H1 (cell line): ENCODE results near the gene N4BP3. TPM values are rescaled to one million over a fixed set of nuclear protein-coding genes. Genes with fewer than 3 reads are reported as not detected.

Source experiments
- CTCF ChIA-PET: fragments of 300-600 bp; sonication (Branson Sonifier 250); formaldehyde crosslinking; loops from one replicate; lab custom pipeline; 2021; ENCODE audit not compliant: partially characterized antibody; lab: Charles Lee
- POLR2A ChIA-PET: fragments of 300-600 bp; sonication (Branson Sonifier 250); formaldehyde crosslinking; loops from one replicate; lab custom pipeline; 2021; ENCODE audit warnings: inconsistent platforms; ENCODE audit not compliant: partially characterized antibody; lab: Charles Lee
- DNase-seq, 2 experiments: peaks; one replicate each; pipeline versions ENCODE4 v3.0.0 to v3.0.0-alpha.2; 2010 to 2022; ENCODE audit warnings: low spot score in 2 of 2, low read depth in 1 of 2, mixed read lengths in 1 of 2
- FAIRE-seq: peaks from 2 replicates; lab custom pipeline; 2011; peaks lifted over from hg19 to GRCh38; lab: Jason Lieb, UNC
- H2AFZ ChIP-seq: 2 replicates; pipeline ENCODE4 v1.8.1; 2012; ENCODE audit warnings: low read length, inconsistent platforms
- H2AK5ac ChIP-seq: 2 replicates; pipeline ENCODE4 v1.6.1; 2013; ENCODE audit warnings: low read depth, low read length
- H2BK120ac ChIP-seq: replicated peaks from 2 replicates; pipeline ENCODE3; 2013; ENCODE audit warnings: low read depth, low read length, inconsistent platforms
- H2BK12ac ChIP-seq: 2 replicates; pipeline ENCODE4 v1.6.1; 2013; ENCODE audit warnings: low read depth, low read length
- H2BK15ac ChIP-seq: 2 replicates; pipeline ENCODE4 v1.6.1; 2013; ENCODE audit warnings: low read length
- H2BK20ac ChIP-seq: 2 replicates; pipeline ENCODE4 v1.6.1; 2013; ENCODE audit warnings: low read length
- H2BK5ac ChIP-seq: 2 replicates; pipeline ENCODE4 v1.6.1; 2013; ENCODE audit warnings: low read depth, low read length
- H3K14ac ChIP-seq: 2 replicates; pipeline ENCODE4 v1.6.1; 2013; ENCODE audit warnings: inconsistent platforms; ENCODE audit not compliant: insufficient read length
- H3K18ac ChIP-seq: 2 replicates; pipeline ENCODE4 v1.6.1; 2013; ENCODE audit warnings: low read length; ENCODE audit errors: extremely low read depth
- H3K23ac ChIP-seq: 2 replicates; pipeline ENCODE4 v1.6.1; 2013; ENCODE audit warnings: inconsistent platforms; ENCODE audit not compliant: insufficient read length
- H3K23me2 ChIP-seq: 2 replicates; pipeline ENCODE4 v1.6.1; 2013; ENCODE audit warnings: low read depth, low read length
- H3K27ac ChIP-seq: 2 replicates; pipeline ENCODE4 v1.6.1; 2011; ENCODE audit warnings: low read depth, low read length, inconsistent platforms
- H3K27me3 ChIP-seq, 4 experiments: replicated peaks in 1 of 4; 1 replicate in 1 of 4; 2 replicates in 3 of 4; pipeline versions ENCODE4 v1.6.1 to v1.8.1; 2011 to 2013; ENCODE audit warnings: low read length in 3 of 4, mild to moderate bottlenecking in 3 of 4, inconsistent platforms in 2 of 4, mixed read lengths in 2 of 4, moderate library complexity in 1 of 4; ENCODE audit not compliant: control insufficient read depth in 3 of 4, insufficient read depth in 3 of 4; ENCODE audit errors: extremely low read depth in 1 of 4
- H3K36me3 ChIP-seq, 4 experiments: 2 replicates each; pipeline versions ENCODE4 v1.6.1 to v1.8.1; 2011 to 2013; ENCODE audit warnings: mild to moderate bottlenecking in 4 of 4, low read length in 3 of 4, moderate library complexity in 2 of 4, control low read depth in 1 of 4, inconsistent platforms in 1 of 4; ENCODE audit not compliant: insufficient read depth in 4 of 4, control insufficient read depth in 2 of 4
- H3K4ac ChIP-seq: replicated peaks from 2 replicates; pipeline ENCODE3; 2013; ENCODE audit warnings: low read length, low read depth, mixed read lengths, inconsistent platforms; ENCODE audit not compliant: insufficient read length
- H3K4me1 ChIP-seq, 4 experiments: replicated peaks in 1 of 4; 1 replicate in 1 of 4; 2 replicates in 3 of 4; pipeline versions ENCODE4 v1.6.1 to v1.8.1; 2011 to 2013; ENCODE audit warnings: low read length in 3 of 4, inconsistent platforms in 2 of 4, mixed read lengths in 1 of 4; ENCODE audit not compliant: insufficient read depth in 4 of 4, control insufficient read depth in 3 of 4
- H3K4me2 ChIP-seq, 2 experiments: 2 replicates each; pipeline versions ENCODE4 v1.6.1 to v1.8.1; 2011 to 2013; ENCODE audit warnings: low read depth in 2 of 2, low read length in 2 of 2, control low read depth in 1 of 2, inconsistent platforms in 1 of 2, mild to moderate bottlenecking in 1 of 2; ENCODE audit not compliant: insufficient read depth in 1 of 2
- H3K4me3 ChIP-seq, 4 experiments: fragments of 200-600, 300-600 bp in 1 of 4; sonication (generic), shearing (Covaris generic), sonication (Bioruptor Twin) in 1 of 4; 2 replicates each; pipeline versions ENCODE4 v1.5.1 to v1.8.1; 2011 to 2016; ENCODE audit warnings: low read length in 4 of 4, low read depth in 3 of 4, control low read depth in 2 of 4, inconsistent platforms in 2 of 4, mild to moderate bottlenecking in 2 of 4, mixed read lengths in 1 of 4, moderate library complexity in 1 of 4; ENCODE audit not compliant: insufficient read depth in 2 of 4; ENCODE audit errors: extremely low read depth in 1 of 4
- H3K56ac ChIP-seq: replicated peaks from 2 replicates; pipeline ENCODE3; 2013; ENCODE audit warnings: low read depth, mild to moderate bottlenecking, mixed read lengths, low read length, inconsistent platforms; ENCODE audit not compliant: insufficient read length
- H3K79me1 ChIP-seq: 2 replicates; pipeline ENCODE4 v1.6.1; 2013; ENCODE audit warnings: low read depth, low read length, control low read depth
- H3K79me2 ChIP-seq, 2 experiments: 2 replicates each; pipeline versions ENCODE4 v1.6.1 to v1.8.1; 2012 to 2013; ENCODE audit warnings: low read length in 2 of 2, mild to moderate bottlenecking in 2 of 2, inconsistent platforms in 1 of 2; ENCODE audit not compliant: insufficient read depth in 2 of 2, control insufficient read depth in 1 of 2
- H3K9ac ChIP-seq, 4 experiments: replicated peaks in 1 of 4; 1 replicate in 1 of 4; 2 replicates in 3 of 4; pipeline versions ENCODE4 v1.6.1 to v1.8.1; 2011 to 2013; ENCODE audit warnings: low read depth in 3 of 4, low read length in 3 of 4, control low read depth in 2 of 4, mild to moderate bottlenecking in 2 of 4, moderate library complexity in 2 of 4, inconsistent platforms in 1 of 4; ENCODE audit errors: extremely low read depth in 1 of 4
- H3K9me3 ChIP-seq, 2 experiments: 2 replicates each; pipeline versions ENCODE4 v1.6.1 to v1.8.1; 2012 to 2013; ENCODE audit warnings: mild to moderate bottlenecking in 2 of 2, moderate library complexity in 2 of 2, control low read depth in 1 of 2, inconsistent platforms in 1 of 2, low read depth in 1 of 2, low read length in 1 of 2, mixed read lengths in 1 of 2; ENCODE audit not compliant: insufficient read depth in 2 of 2
- H4K20me1 ChIP-seq, 2 experiments: replicated peaks in 1 of 2; 2 replicates each; pipeline versions ENCODE3 to v1.8.1; 2011 to 2013; ENCODE audit warnings: inconsistent platforms in 2 of 2, low read length in 2 of 2, mild to moderate bottlenecking in 1 of 2; ENCODE audit not compliant: insufficient read depth in 2 of 2, control insufficient read depth in 1 of 2
- H4K5ac ChIP-seq: 2 replicates; pipeline ENCODE4 v1.6.1; 2013; ENCODE audit warnings: low read length, low read depth, mixed read lengths, inconsistent platforms; ENCODE audit not compliant: insufficient read length
- H4K8ac ChIP-seq: 2 replicates; pipeline ENCODE4 v1.8.0; 2013; ENCODE audit warnings: mild to moderate bottlenecking, moderate library complexity, low read length, inconsistent platforms; ENCODE audit not compliant: insufficient read depth; ENCODE audit errors: extremely low read depth
- H4K91ac ChIP-seq: replicated peaks from 2 replicates; pipeline ENCODE3; 2013; ENCODE audit warnings: low read length, mixed read lengths, inconsistent platforms; ENCODE audit not compliant: insufficient read length
- ASH2L ChIP-seq: fragments of 200-600, 300-600 bp; sonication (generic); IDR thresholded peaks from one replicate; pipeline ENCODE4 v1.7.1; 2017; ENCODE audit warnings: low read length
- EZH2 ChIP-seq: fragments of 200-600 bp; sonication (generic); IDR thresholded peaks from 2 replicates; pipeline ENCODE4 v1.7.1; 2012; ENCODE audit warnings: low read depth, mild to moderate bottlenecking, moderate library complexity, low read length, inconsistent platforms; ENCODE audit not compliant: severe bottlenecking
- GABPA ChIP-seq: IDR thresholded peaks from 2 replicates; pipeline ENCODE4 v1.6.1; 2011; ENCODE audit warnings: mild to moderate bottlenecking, low read length, moderate library complexity, borderline replicate concordance; ENCODE audit not compliant: insufficient read depth
- KDM5A ChIP-seq: fragments of 200-600 bp; IDR thresholded peaks from 2 replicates; pipeline ENCODE4 v1.7.1; 2012; ENCODE audit warnings: mild to moderate bottlenecking, low read length, inconsistent platforms, mixed read lengths
- SIN3A ChIP-seq, 2 experiments: IDR thresholded peaks in 1 of 2; conservative IDR thresholded peaks in 1 of 2; 2 replicates each; pipeline ENCODE4 v1.6.1; 2011 to 2012; ENCODE audit warnings: low read length in 2 of 2, improper control_type of control experiment in 1 of 2, low read depth in 1 of 2, mild to moderate bottlenecking in 1 of 2
- SRF ChIP-seq: IDR thresholded peaks from 2 replicates; pipeline ENCODE4 v1.6.1; 2011; ENCODE audit warnings: mild to moderate bottlenecking, low read depth, low read length, moderate library complexity
- WGBS, 2 experiments: shearing (Covaris generic) in 1 of 2; methylation state at CpG; one replicate each; pipeline versions ENCODE4 v1.1.6 to v1.1.7; 2013 to 2015; ENCODE audit warnings: low lambda C conversion rate in 2 of 2, mixed read lengths in 2 of 2, inconsistent platforms in 1 of 2, low coverage in 1 of 2, missing lambda C conversion rate in 1 of 2; ENCODE audit not compliant: insufficient replicate concordance in 2 of 2, insufficient coverage in 1 of 2, insufficient read length in 1 of 2; ENCODE audit errors: extremely low coverage in 1 of 2, missing lambda C conversion rate in 1 of 2; 5-methylcytosine and 5-hydroxymethylcytosine counted together
- polyA plus RNA-seq, 7 experiments: library from polyadenylated mRNA; depleted of rRNA in 3 of 7; stranded (reverse) in 5 of 7; unstranded in 2 of 7; fragments of >200 nt in 5 of 7; fragments of 200-250 nt in 2 of 7; gene quantifications; 1 replicate in 5 of 7; 2 replicates in 1 of 7; 4 replicates in 1 of 7; pipeline versions ENCODE4 v1.2.1 to v1.2.3, GENCODE V29; 2011 to 2013; ENCODE audit warnings: missing spikeins in 2 of 7, mixed read lengths in 2 of 7
- total RNA-seq: library from RNA; stranded (reverse); fragmentation: NEBNext Ultra II Directional; extraction: Animal tissue kit (Norgen Biotek cat#: 25700); gene quantifications from 2 replicates; pipeline ENCODE4 v1.2.1, GENCODE V29; 2021

Gene N4BP3
- total and polyA plus RNA-seq, 2 of the 8 experiments (the other 6 are each of a cell fraction or from before 2014, with no cell fraction given), result 13.1 to 39.2 TPM

DNA sequence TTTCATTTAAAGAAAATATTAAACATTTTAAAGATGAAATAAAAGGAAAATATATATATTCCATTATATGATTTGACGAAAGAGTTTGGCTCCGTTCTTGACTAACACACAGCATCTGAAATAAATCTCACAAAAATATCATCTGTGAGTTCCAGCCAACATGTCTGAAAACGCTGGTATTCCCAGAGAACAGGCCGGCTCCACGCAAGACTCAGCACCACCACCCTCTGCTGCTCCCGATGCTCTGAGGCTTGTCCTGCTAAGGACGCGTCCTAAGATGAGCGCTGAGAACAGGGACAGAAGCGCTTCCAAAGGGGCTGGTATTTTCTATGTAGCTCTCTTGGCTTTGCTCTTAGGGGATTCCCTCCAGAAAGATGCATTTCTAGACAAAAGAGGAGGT is 40.6 kb upstream of the N4BP3 start:
- Histone ChIP-seq H3K27me3 (peaks cover 0 to 11% (median 6%) of the 10 kb centered on the region in 4 experiments; a peak in 3 of 7 replicates), H4K91ac (no peak overlapping the region), H3K9ac (no peak overlapping the region), H4K20me1 (no peaks in the 10 kb centered on the region), H3K79me2 (no peaks in the 10 kb centered on the region), H3K27ac (no peak overlapping the region), H3K36me3 (no peaks in the 10 kb centered on the region), H3K4me3 (no peak overlapping the region), H2BK20ac (no peak overlapping the region), H3K79me1 (no peaks in the 10 kb centered on the region), H2AK5ac (no peak overlapping the region), H2BK12ac (no peak overlapping the region), H3K56ac (no peak overlapping the region), H4K8ac (no peak overlapping the region), H3K14ac (no peak overlapping the region), H3K9me3 (no peaks in the 10 kb centered on the region), H3K4me1 (peaks cover 0 to 7% (median 3%) of the 10 kb centered on the region in 4 experiments; a peak in 2 of 7 replicates), H2BK5ac (no peak overlapping the region), H2AFZ (no peak overlapping the region), H3K4ac (no peak overlapping the region), H3K4me2 (no peak overlapping the region), H3K18ac (no peak overlapping the region; the same call in 1 of the 2 replicates), H2BK120ac (no peak overlapping the region), H4K5ac (no peak overlapping the region), H3K23me2 (no peaks in the 10 kb centered on the region), H3K23ac (no peak overlapping the region), H2BK15ac (no peak overlapping the region)
- POLR2A ChIA-PET, result interaction anchor here (0.7 to 1.3 kb wide), 3 partner anchors 43 to 131 kb away, joined by 3 read pairs; partner anchors contain the start of gene HNRNPAB
- FAIRE-seq, result no peak
- CTCF ChIA-PET, result interaction anchor here (0.8 to 14.6 kb wide), 7 partner anchors 10 to 105 kb away, joined by 3 to 515 read pairs (median 3); partner anchors contain the start of genes N4BP3 and NHP2
- 84% methylated on average over 10 of the region's 10 CpGs; no CpG with 5 or more reads in 1 of the 2 experiments for WGBS, 2 experiments
- DNase-seq, result no peak
- no peak for TF ChIP-seq KDM5A
- no peak for TF ChIP-seq SIN3A (conservative IDR thresholded peaks at IDR 0.05 in 1 of 2, IDR thresholded peaks at IDR 0.05 in 1 of 2; ENCODE audit: low read depth in 1 of 2, low read length in 2 of 2)
- no peak for TF ChIP-seq GABPA
- no peak for TF ChIP-seq EZH2
- TF ChIP-seq ASH2L, result no peak
- no peak for TF ChIP-seq SRF
